OCI-LY1 (cell line): Measurements from ENCODE around the gene TRAF6.

Experiments used
- H2AFZ ChIP-seq: fragments of 200-600 bp; sonication (generic), shearing (Covaris generic); 2 replicates; pipeline ENCODE4 v1.6.0; 2014; ENCODE audit warnings: antibody characterized with exemption, mild to moderate bottlenecking, low read length
- H3F3A ChIP-seq: fragments of 200-600 bp; sonication (generic), shearing (Covaris generic); 2 replicates; pipeline ENCODE4 v1.6.0; 2014; ENCODE audit warnings: mild to moderate bottlenecking, antibody characterized with exemption, low read length, moderate library complexity; ENCODE audit not compliant: insufficient read depth
- H3K27ac ChIP-seq: fragments of 200-600 bp; sonication (generic); 2 replicates; pipeline ENCODE4 v1.5.1; 2014; ENCODE audit warnings: low read length, mixed run types, mild to moderate bottlenecking, low read depth; ENCODE audit not compliant: poor library complexity, severe bottlenecking
- H3K27me3 ChIP-seq: fragments of 200-600 bp; sonication (generic); 2 replicates; pipeline ENCODE4 v1.6.0; 2014; ENCODE audit warnings: antibody characterized with exemption, mild to moderate bottlenecking, low read length, moderate library complexity; ENCODE audit not compliant: insufficient read depth
- H3K36me3 ChIP-seq: fragments of 200-600 bp; sonication (generic); 2 replicates; pipeline ENCODE4 v1.6.1; 2014; ENCODE audit warnings: mild to moderate bottlenecking, antibody characterized with exemption, low read length, moderate library complexity, mixed read lengths; ENCODE audit not compliant: insufficient read depth
- H3K4me1 ChIP-seq: fragments of 200-600 bp; sonication (generic); 2 replicates; pipeline ENCODE4 v1.5.1; 2014; ENCODE audit warnings: mild to moderate bottlenecking, low read length, moderate library complexity; ENCODE audit not compliant: insufficient read depth, severe bottlenecking
- H3K4me2 ChIP-seq: fragments of 200-600 bp; sonication (generic), shearing (Covaris generic); 2 replicates; pipeline ENCODE4 v1.6.1; 2014; ENCODE audit warnings: low read length
- H3K4me3 ChIP-seq: fragments of 200-600 bp; sonication (generic); 2 replicates; pipeline ENCODE4 v1.5.1; 2014; ENCODE audit warnings: low read length, low read depth, mild to moderate bottlenecking, mixed read lengths; ENCODE audit not compliant: poor library complexity, severe bottlenecking
- H3K79me2 ChIP-seq: fragments of 200-600 bp; shearing (Covaris generic); 2 replicates; pipeline ENCODE4 v1.6.1; 2016; ENCODE audit warnings: mixed run types, low read length, mixed read lengths; ENCODE audit not compliant: insufficient read depth
- H3K9ac ChIP-seq: fragments of 200-600 bp; sonication (generic), shearing (Covaris generic); 2 replicates; pipeline ENCODE4 v1.6.1; 2014; ENCODE audit warnings: mild to moderate bottlenecking, low read length, mixed read lengths
- H3K9me2 ChIP-seq: fragments of 200-600 bp; sonication (generic), shearing (Covaris generic); 2 replicates; pipeline ENCODE4 v1.6.1; 2014; ENCODE audit warnings: low read depth, mild to moderate bottlenecking, low read length, mixed read lengths
- H3K9me3 ChIP-seq: fragments of 200-600 bp; shearing (Covaris generic); 2 replicates; pipeline ENCODE4 v1.6.1; 2014; ENCODE audit warnings: low read length, mixed read lengths
- H4K20me1 ChIP-seq: fragments of 200-600 bp; sonication (generic), shearing (Covaris generic); 2 replicates; pipeline ENCODE4 v1.6.0; 2016; ENCODE audit warnings: mild to moderate bottlenecking, low read length; ENCODE audit not compliant: insufficient read depth
- CTCF ChIP-seq: fragments of 200-600 bp; sonication (generic), shearing (Covaris generic); IDR thresholded peaks from 2 replicates; pipeline ENCODE4 v1.5.1; 2017; ENCODE audit warnings: mild to moderate bottlenecking, antibody characterized with exemption, low read length, moderate library complexity, mixed read lengths
- EZH2 ChIP-seq: fragments of 200-600 bp; sonication (generic), shearing (Covaris generic); IDR thresholded peaks from 2 replicates; pipeline ENCODE4 v1.8.0; 2017; ENCODE audit warnings: borderline replicate concordance, mixed run types, mild to moderate bottlenecking, antibody characterized with exemption, low read length, moderate library complexity, mixed read lengths

Gene TRAF6

GRCh38 chr11:36463781-36464180 is 46.3 kb downstream of the TRAF6 start:
- H4K20me1 ChIP-seq, result no peaks in the 10 kb centered on the region
- no peak overlapping the region for H3K4me2 ChIP-seq
- H3K36me3 ChIP-seq, result no peaks in the 10 kb centered on the region
- no peaks in the 10 kb centered on the region for H3K9me2 ChIP-seq
- H3K27me3 ChIP-seq, result peaks cover 4% of the 10 kb centered on the region; the same call in 1 of the 2 replicates
- no peaks in the 10 kb centered on the region for H3K9me3 ChIP-seq
- H3K4me3 ChIP-seq, result no peak overlapping the region
- H3K79me2 ChIP-seq, result no peaks in the 10 kb centered on the region
- no peaks in the 10 kb centered on the region for H3F3A ChIP-seq
- H3K27ac ChIP-seq, result no peak overlapping the region
- no peaks in the 10 kb centered on the region for H3K4me1 ChIP-seq
- H2AFZ ChIP-seq, result no peak overlapping the region
- TF ChIP-seq CTCF, result no peak
- TF ChIP-seq EZH2, result no peak
- H3K9ac ChIP-seq, result no peak overlapping the region

- Histone ChIP-seq H3K4me3 (no peak overlapping the region), H3K9me3 (no peaks in the 10 kb centered on the region), H3K27ac (no peak overlapping the region), H3F3A (no peaks in the 10 kb centered on the region), H3K27me3 (peaks cover 4% of the 10 kb centered on the region; the same call in 1 of the 2 replicates), H3K9me2 (no peaks in the 10 kb centered on the region), H3K4me1 (no peaks in the 10 kb centered on the region), H3K79me2 (no peaks in the 10 kb centered on the region), H2AFZ (no peak overlapping the region), H3K4me2 (no peak overlapping the region), H4K20me1 (no peaks in the 10 kb centered on the region), H3K9ac (no peak overlapping the region), H3K36me3 (no peaks in the 10 kb centered on the region)
- TF ChIP-seq CTCF (no peak), EZH2 (no peak)
Measured at GRCh38 chr11:36462321-36462720, 47.8 kb downstream of the TRAF6 start.

GRCh38 chr11:36460220-36460619 is 49.9 kb downstream of the TRAF6 start:
- H3K4me1 ChIP-seq, result no peaks in the 10 kb centered on the region
- H4K20me1 ChIP-seq, result no peaks in the 10 kb centered on the region
- H3K79me2 ChIP-seq, result no peaks in the 10 kb centered on the region
- H2AFZ ChIP-seq, result no peak overlapping the region
- no peak overlapping the region for H3K27ac ChIP-seq
- TF ChIP-seq EZH2 (no peak), CTCF (no peak)
- no peaks in the 10 kb centered on the region for H3K9me3 ChIP-seq
- H3K9ac ChIP-seq, result no peak overlapping the region
- no peaks in the 10 kb centered on the region for H3K36me3 ChIP-seq
- no peaks in the 10 kb centered on the region for H3K9me2 ChIP-seq
- H3F3A ChIP-seq, result no peaks in the 10 kb centered on the region
- H3K4me2 ChIP-seq, result no peak overlapping the region
- H3K27me3 ChIP-seq, result peaks cover 4% of the 10 kb centered on the region; the same call in 1 of the 2 replicates
- H3K4me3 ChIP-seq, result no peak overlapping the region
